ENCODE measurements around the gene EPAS1. TPM values are rescaled to one million over a fixed set of nuclear protein-coding genes. Genes with fewer than 3 reads are reported as not detected.

The EPAS1 gene
- total RNA-seq, 1 experiment from 2014 or later: 14.8 TPM

- DNase-seq (ENCODE audit: low read depth): no peak
These were observed 23.9 kb upstream of the EPAS1 start for GRCh38 chr2:46273225-46273863.

GRCh38 chr2:46273919-46274318, 23.3 kb upstream of the EPAS1 start:
- no peak for DNase-seq (ENCODE audit: low read depth)

GRCh38 chr2:46274586-46274985, 22.6 kb upstream of the EPAS1 start:
- no peak for DNase-seq (ENCODE audit: low read depth)

- DNase-seq (ENCODE audit: low read depth): no peak
These were observed 21.2 kb upstream of the EPAS1 start for GRCh38 chr2:46275995-46276394.

- DNase-seq (ENCODE audit: low read depth): no peak
These were observed 20.6 kb upstream of the EPAS1 start for GRCh38 chr2:46276642-46277041.

GRCh38 chr2:46277431-46278190, 19.6 kb upstream of the EPAS1 start:
- no peak for DNase-seq (ENCODE audit: low read depth)

- no peak for DNase-seq (ENCODE audit: low read depth)
These were observed 18.3 kb upstream of the EPAS1 start for GRCh38 chr2:46278952-46279351.

GRCh38 chr2:46281939-46282338, 15.3 kb upstream of the EPAS1 start:
- no peak for DNase-seq (ENCODE audit: low read depth)

- DNase-seq (ENCODE audit: low read depth): no peak
These were observed 13.5 kb upstream of the EPAS1 start for GRCh38 chr2:46283693-46284092.

GRCh38 chr2:46284260-46284659, 12.9 kb upstream of the EPAS1 start:
- no peak for DNase-seq (ENCODE audit: low read depth)

GRCh38 chr2:46284796-46285195, 12.4 kb upstream of the EPAS1 start:
- no peak for DNase-seq (ENCODE audit: low read depth)

GRCh38 chr2:46286715-46287114, 10.5 kb upstream of the EPAS1 start:
- no peak for DNase-seq (ENCODE audit: low read depth)

- no peak for DNase-seq (ENCODE audit: low read depth)
These were observed 7.1 kb upstream of the EPAS1 start for GRCh38 chr2:46290078-46290477.

GRCh38 chr2:46293466-46293865, 3.7 kb upstream of the EPAS1 start:
- no peak for DNase-seq (ENCODE audit: low read depth)

- DNase-seq (ENCODE audit: low read depth): no peak
These were observed 2.9 kb upstream of the EPAS1 start for GRCh38 chr2:46294176-46294836.

- no peak for DNase-seq (ENCODE audit: low read depth)
These were observed 879 bp upstream of the EPAS1 start for GRCh38 chr2:46296216-46296839.

GRCh38 chr2:46297546-46298271, 502 bp downstream of the EPAS1 start:
- no peak for DNase-seq (ENCODE audit: low read depth)

GRCh38 chr2:46298272-46298521, 990 bp downstream of the EPAS1 start:
- no peak for DNase-seq (ENCODE audit: low read depth)

GRCh38 chr2:46298522-46299353, 1.5 kb downstream of the EPAS1 start:
- peak; percentile 55 for DNase-seq (ENCODE audit: low read depth)

GRCh38 chr2:46299365-46300263, 2.4 kb downstream of the EPAS1 start:
- DNase-seq (ENCODE audit: low read depth): peak; percentile 29
